CD8-positive, alpha-beta memory T cell (primary cell): ENCODE results near the gene SPART. TPM values are rescaled to one million over a fixed set of nuclear protein-coding genes. Genes with fewer than 3 reads are reported as not detected.

Source experiments
- CTCF ChIA-PET: fragments of 350-600 bp; sonication (Branson Sonifier 250); formaldehyde crosslinking; loops from one replicate; lab custom pipeline; 2021; ENCODE audit warnings: antibody characterized with exemption; lab: Charles Lee
- POLR2A ChIA-PET: fragments of 350-600 bp; sonication (Branson Sonifier 250); formaldehyde crosslinking; loops from one replicate; lab custom pipeline; 2021; ENCODE audit warnings: antibody characterized with exemption; lab: Charles Lee
- DNase-seq, 5 donors: peaks; one replicate each; pipeline versions ENCODE4 v3.0.0 to v3.0.0-alpha.2; 2020 to 2022; ENCODE audit warnings: mixed read lengths in 1 of 5
- H3K27ac ChIP-seq: one replicate; pipeline ENCODE4 v1.7.0; 2013; ENCODE audit warnings: low read depth, mild to moderate bottlenecking, low read length, moderate library complexity
- H3K27me3 ChIP-seq: 2 replicates; pipeline ENCODE4 v1.7.0; 2013; ENCODE audit warnings: low read length, mild to moderate bottlenecking; ENCODE audit not compliant: insufficient read depth, poor library complexity, severe bottlenecking
- H3K36me3 ChIP-seq: 2 replicates; pipeline ENCODE4 v1.7.0; 2013; ENCODE audit warnings: mild to moderate bottlenecking, low read length, moderate library complexity; ENCODE audit not compliant: insufficient read depth
- H3K4me1 ChIP-seq: 2 replicates; pipeline ENCODE4 v1.7.0; 2013; ENCODE audit warnings: mild to moderate bottlenecking, low read length, moderate library complexity; ENCODE audit not compliant: insufficient read depth
- H3K4me3 ChIP-seq: 2 replicates; pipeline ENCODE4 v1.7.0; 2013; ENCODE audit warnings: mild to moderate bottlenecking, low read length
- H3K9me3 ChIP-seq: 2 replicates; pipeline ENCODE4 v1.7.0; 2013; ENCODE audit warnings: mild to moderate bottlenecking, low read length
- H3K27ac Mint-ChIP-seq, 8 donors: one replicate each; pipeline ENCODE4 v1.8.0; 2020 to 2021; ENCODE audit warnings: mixed read lengths in 8 of 8, mild to moderate bottlenecking in 6 of 8, inconsistent platforms in 3 of 8, moderate library complexity in 3 of 8
- H3K27me3 Mint-ChIP-seq, 2 donors: one replicate each; pipeline ENCODE4 v1.8.0; 2020 to 2021; ENCODE audit warnings: mixed read lengths in 2 of 2, mild to moderate bottlenecking in 1 of 2, moderate library complexity in 1 of 2
- H3K36me3 Mint-ChIP-seq, 3 donors: one replicate each; pipeline ENCODE4 v1.8.0; 2020 to 2021; ENCODE audit warnings: mixed read lengths in 3 of 3, inconsistent platforms in 1 of 3, mild to moderate bottlenecking in 1 of 3
- H3K4me1 Mint-ChIP-seq, 3 donors: one replicate each; pipeline ENCODE4 v1.8.0; 2020 to 2021; ENCODE audit warnings: mixed read lengths in 3 of 3, inconsistent platforms in 1 of 3, mild to moderate bottlenecking in 1 of 3
- H3K4me3 Mint-ChIP-seq, 7 donors: one replicate each; pipeline ENCODE4 v1.8.0; 2020 to 2021; ENCODE audit warnings: mixed read lengths in 7 of 7, mild to moderate bottlenecking in 6 of 7, moderate library complexity in 4 of 7, inconsistent platforms in 2 of 7
- H3K9me3 Mint-ChIP-seq, 5 donors: one replicate each; pipeline ENCODE4 v1.8.0; 2020 to 2022; ENCODE audit warnings: mixed read lengths in 5 of 5, mild to moderate bottlenecking in 3 of 5, moderate library complexity in 2 of 5, inconsistent platforms in 1 of 5
- polyA plus RNA-seq: library from polyadenylated mRNA; unstranded; fragments of 300-500 nt; fragmentation: Illumina TruSeq; gene quantifications from one replicate; pipeline ENCODE4 v1.2.3, GENCODE V29; 2021
- total RNA-seq, 2 experiments: library from RNA; stranded (reverse); gene quantifications; one replicate each; pipeline ENCODE4 v1.2.3, GENCODE V29; 2021

Gene SPART, protein sequence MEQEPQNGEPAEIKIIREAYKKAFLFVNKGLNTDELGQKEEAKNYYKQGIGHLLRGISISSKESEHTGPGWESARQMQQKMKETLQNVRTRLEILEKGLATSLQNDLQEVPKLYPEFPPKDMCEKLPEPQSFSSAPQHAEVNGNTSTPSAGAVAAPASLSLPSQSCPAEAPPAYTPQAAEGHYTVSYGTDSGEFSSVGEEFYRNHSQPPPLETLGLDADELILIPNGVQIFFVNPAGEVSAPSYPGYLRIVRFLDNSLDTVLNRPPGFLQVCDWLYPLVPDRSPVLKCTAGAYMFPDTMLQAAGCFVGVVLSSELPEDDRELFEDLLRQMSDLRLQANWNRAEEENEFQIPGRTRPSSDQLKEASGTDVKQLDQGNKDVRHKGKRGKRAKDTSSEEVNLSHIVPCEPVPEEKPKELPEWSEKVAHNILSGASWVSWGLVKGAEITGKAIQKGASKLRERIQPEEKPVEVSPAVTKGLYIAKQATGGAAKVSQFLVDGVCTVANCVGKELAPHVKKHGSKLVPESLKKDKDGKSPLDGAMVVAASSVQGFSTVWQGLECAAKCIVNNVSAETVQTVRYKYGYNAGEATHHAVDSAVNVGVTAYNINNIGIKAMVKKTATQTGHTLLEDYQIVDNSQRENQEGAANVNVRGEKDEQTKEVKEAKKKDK
- 10 to 100 TPM in 1 of 2 experiments, 1 to 10 TPM in 1; 9.2 to 10.8 TPM for total RNA-seq
- polyA plus RNA-seq = 22.6 TPM

GRCh38 chr13:36346222-36347083 lies at the start of gene SPART:
Gene SPART (minus strand): TSS chr13:36346394. CDS start chr13:36335830, 10,564 bp downstream.
- no peaks in the 10 kb centered on the region for H3K9me3 ChIP-seq
- H3K27ac Mint-ChIP-seq = peak within 1 kb of the TSS; percentile 91 to 98 (median 98)
- H3K4me1 Mint-ChIP-seq = peaks cover 28 to 32% (median 30%) of the 10 kb centered on the region in 3 donors
- peak within 1 kb of the TSS; percentile 86 to 93 (median 90) for H3K4me3 Mint-ChIP-seq
- ChIA-PET CTCF (interaction anchor here (1.6 kb wide), 1 partner anchor 15 kb away, joined by 5 read pairs; no protein-coding TSS in a partner anchor), POLR2A (no interaction called here)
- H3K27ac ChIP-seq = peak within 1 kb of the TSS; percentile 83
- H3K27me3 Mint-ChIP-seq = peaks cover 25 to 41% of the 10 kb centered on the region in 2 donors
- H3K27me3 ChIP-seq = no peaks in the 10 kb centered on the region
- DNase-seq = peak; percentile 50 to 93 (median 80)
- H3K4me3 ChIP-seq = peak within 1 kb of the TSS; percentile 78
- peaks cover 0 to 5% (median 0%) of the 10 kb centered on the region in 3 donors for H3K36me3 Mint-ChIP-seq
- H3K4me1 ChIP-seq = peaks cover 10% of the 10 kb centered on the region
- H3K36me3 ChIP-seq = no peaks in the 10 kb centered on the region
- peaks cover 0 to 6% (median 0%) of the 10 kb centered on the region in 5 donors for H3K9me3 Mint-ChIP-seq

DNA sequence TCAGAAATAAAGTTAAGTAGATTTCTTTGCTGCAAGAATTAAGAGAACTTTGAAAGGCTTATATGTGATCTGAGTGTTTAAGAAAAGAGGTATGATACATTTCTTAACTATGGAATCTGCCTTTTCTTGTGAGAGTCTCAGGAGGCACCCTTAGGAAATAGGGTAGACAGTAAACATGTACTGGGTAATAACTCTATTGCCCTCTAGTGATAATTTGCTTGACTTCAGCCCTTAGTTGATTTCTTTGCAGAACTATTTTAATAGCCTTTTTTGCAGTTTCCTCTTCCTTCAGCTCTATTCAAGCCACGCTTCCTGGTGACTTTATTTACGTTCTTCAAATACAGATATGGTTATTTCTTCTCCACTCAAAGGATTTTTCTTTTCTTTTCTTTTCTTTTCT lies 49.1 kb upstream of the SPART start:
- Histone ChIP-seq H3K4me1 (no peaks in the 10 kb centered on the region), H3K27me3 (no peaks in the 10 kb centered on the region), H3K27ac (no peak overlapping the region), H3K9me3 (no peaks in the 10 kb centered on the region), H3K36me3 (no peaks in the 10 kb centered on the region), H3K4me3 (no peak overlapping the region)
- Mint-ChIP-seq H3K36me3 (no peaks in the 10 kb centered on the region), H3K4me3 (no peak overlapping the region), H3K27me3 (no peaks in the 10 kb centered on the region), H3K27ac (no peak overlapping the region), H3K9me3 (peaks cover 0 to 3% (median 0%) of the 10 kb centered on the region in 5 donors), H3K4me1 (no peaks in the 10 kb centered on the region)
- POLR2A ChIA-PET = no interaction called here
- no peak for DNase-seq
- CTCF ChIA-PET = no interaction called here

- Histone ChIP-seq H3K27ac (no peak overlapping the region), H3K4me3 (no peak overlapping the region), H3K36me3 (no peaks in the 10 kb centered on the region), H3K27me3 (no peaks in the 10 kb centered on the region), H3K4me1 (no peaks in the 10 kb centered on the region), H3K9me3 (no peaks in the 10 kb centered on the region)
- ChIA-PET CTCF (no interaction called here), POLR2A (no interaction called here)
- peaks cover 0 to 2% of the 10 kb centered on the region in 2 donors for H3K27me3 Mint-ChIP-seq
- DNase-seq = no peak
- H3K4me1 Mint-ChIP-seq = no peaks in the 10 kb centered on the region
- H3K36me3 Mint-ChIP-seq = no peaks in the 10 kb centered on the region
- H3K27ac Mint-ChIP-seq = no peak overlapping the region
- H3K4me3 Mint-ChIP-seq = no peak overlapping the region
- H3K9me3 Mint-ChIP-seq = peaks cover 0 to 4% (median 0%) of the 10 kb centered on the region in 5 donors
Measured at GRCh38 chr13:36385489-36385888, 39.3 kb upstream of the SPART start.

GRCh38 chr13:36382030-36382429 lies 35.8 kb upstream of the SPART start:
- no peaks in the 10 kb centered on the region for H3K4me1 ChIP-seq
- no peaks in the 10 kb centered on the region for H3K9me3 ChIP-seq
- H3K4me3 ChIP-seq = no peak overlapping the region
- H3K36me3 Mint-ChIP-seq = no peaks in the 10 kb centered on the region
- no peaks in the 10 kb centered on the region for H3K36me3 ChIP-seq
- no peaks in the 10 kb centered on the region for H3K27me3 ChIP-seq
- H3K27ac ChIP-seq = no peak overlapping the region
- ChIA-PET CTCF (no interaction called here), POLR2A (no interaction called here)
- DNase-seq = no peak
- H3K9me3 Mint-ChIP-seq = no peaks in the 10 kb centered on the region
- H3K4me1 Mint-ChIP-seq = no peaks in the 10 kb centered on the region
- no peak overlapping the region for H3K4me3 Mint-ChIP-seq
- peaks cover 0 to 2% of the 10 kb centered on the region in 2 donors for H3K27me3 Mint-ChIP-seq
- H3K27ac Mint-ChIP-seq = no peak overlapping the region

GRCh38 chr13:36377826-36378468 lies 31.8 kb upstream of the SPART start:
- Mint-ChIP-seq H3K4me3 (no peak overlapping the region), H3K27me3 (no peaks in the 10 kb centered on the region), H3K9me3 (no peaks in the 10 kb centered on the region), H3K27ac (no peak overlapping the region), H3K4me1 (no peaks in the 10 kb centered on the region), H3K36me3 (no peaks in the 10 kb centered on the region)
- Histone ChIP-seq H3K36me3 (no peaks in the 10 kb centered on the region), H3K27me3 (no peaks in the 10 kb centered on the region), H3K27ac (no peak overlapping the region), H3K9me3 (no peaks in the 10 kb centered on the region), H3K4me1 (no peaks in the 10 kb centered on the region), H3K4me3 (no peak overlapping the region)
- ChIA-PET POLR2A (no interaction called here), CTCF (no interaction called here)
- DNase-seq = no peak

DNA sequence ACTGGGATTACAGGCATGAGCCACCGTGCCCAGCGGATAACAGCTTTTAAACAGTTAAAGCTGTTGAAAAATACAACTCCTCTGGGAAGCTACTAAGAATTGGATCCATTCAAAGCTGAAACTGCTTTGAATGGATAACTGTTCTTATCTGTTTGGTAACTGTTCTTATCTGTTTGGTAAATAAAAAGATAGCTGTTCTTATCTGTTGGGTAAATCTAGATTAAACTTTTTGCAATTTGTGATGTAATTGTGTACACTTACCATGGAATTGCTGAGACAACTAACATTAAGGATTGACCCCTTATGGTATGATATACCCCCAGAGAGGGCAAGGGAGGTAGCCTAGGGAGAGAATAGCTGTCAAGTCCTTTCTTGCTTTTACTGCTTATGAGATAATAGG lies 27.9 kb upstream of the SPART start:
- ChIA-PET POLR2A (no interaction called here), CTCF (no interaction called here)
- H3K36me3 Mint-ChIP-seq = no peaks in the 10 kb centered on the region
- Histone ChIP-seq H3K27ac (no peak overlapping the region), H3K4me3 (no peak overlapping the region), H3K9me3 (no peaks in the 10 kb centered on the region), H3K36me3 (no peaks in the 10 kb centered on the region), H3K4me1 (no peaks in the 10 kb centered on the region), H3K27me3 (no peaks in the 10 kb centered on the region)
- H3K9me3 Mint-ChIP-seq = peaks cover 0 to 4% (median 0%) of the 10 kb centered on the region in 5 donors
- H3K4me1 Mint-ChIP-seq = no peaks in the 10 kb centered on the region
- no peak overlapping the region for H3K27ac Mint-ChIP-seq
- H3K4me3 Mint-ChIP-seq = no peak overlapping the region
- no peaks in the 10 kb centered on the region for H3K27me3 Mint-ChIP-seq
- no peak for DNase-seq

DNA sequence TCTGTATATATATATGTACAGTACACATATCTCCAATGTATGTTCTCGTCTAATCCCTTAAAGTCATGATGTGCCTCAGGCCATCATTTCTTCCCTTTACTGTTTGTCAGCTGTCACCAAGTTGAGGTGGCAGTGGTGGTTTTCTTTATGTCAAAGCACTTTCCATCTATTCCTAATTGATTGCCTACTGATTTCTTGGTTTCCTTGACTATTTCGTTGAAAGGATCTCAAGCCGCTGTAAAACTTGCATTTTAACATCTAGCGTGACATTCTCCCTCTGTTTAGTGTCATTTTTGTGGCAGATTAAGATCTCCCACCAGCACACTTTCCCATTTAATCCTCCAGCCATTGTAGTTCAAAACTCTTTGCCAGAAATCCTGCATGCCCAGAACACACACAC lies 25.0 kb upstream of the SPART start:
- no peaks in the 10 kb centered on the region for H3K27me3 ChIP-seq
- H3K4me3 Mint-ChIP-seq = no peak overlapping the region
- ChIA-PET POLR2A (no interaction called here), CTCF (interaction anchor here (1.2 to 1.7 kb wide), 2 partner anchors 9 to 10 kb away, joined by 3 to 4 read pairs; no protein-coding TSS in a partner anchor)
- no peak for DNase-seq
- H3K9me3 ChIP-seq = no peaks in the 10 kb centered on the region
- H3K4me1 Mint-ChIP-seq = no peaks in the 10 kb centered on the region
- H3K4me3 ChIP-seq = no peak overlapping the region
- H3K27ac Mint-ChIP-seq = no peak overlapping the region
- no peaks in the 10 kb centered on the region for H3K36me3 Mint-ChIP-seq
- H3K27me3 Mint-ChIP-seq = peaks cover 0 to 4% of the 10 kb centered on the region in 2 donors
- no peak overlapping the region for H3K27ac ChIP-seq
- H3K4me1 ChIP-seq = no peaks in the 10 kb centered on the region
- no peaks in the 10 kb centered on the region for H3K36me3 ChIP-seq
- H3K9me3 Mint-ChIP-seq = peaks cover 0 to 5% (median 0%) of the 10 kb centered on the region in 5 donors
